ENCODE measurements around the gene DGKG.
A peak's percentile ranks its signal among the peaks of the same experiment; 100 is the strongest.

Gene DGKG

DNA sequence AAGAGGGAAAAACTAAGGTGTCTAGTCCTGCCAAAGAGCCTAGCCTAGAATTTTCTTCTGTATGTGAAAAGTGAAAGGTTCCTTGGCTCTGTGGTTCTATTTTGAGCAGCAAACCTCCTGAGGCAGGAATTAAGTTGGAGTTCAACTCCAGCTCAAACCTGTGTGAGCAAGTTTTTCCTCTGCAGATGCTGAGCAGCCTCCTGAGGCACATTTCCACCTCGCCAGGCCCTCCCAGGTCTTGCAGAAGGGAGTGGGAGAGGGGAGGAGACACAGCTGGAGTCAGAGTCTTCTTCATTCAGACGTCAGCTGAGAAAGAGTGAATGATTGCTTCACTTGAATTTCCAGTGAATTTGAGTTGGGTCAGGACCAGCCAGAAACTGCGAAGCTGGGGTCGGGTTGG lies 183.6 kb downstream of the DGKG start:
- Mint-ChIP-seq H3K27ac (no peak overlapping the region), H3K27me3 (no peaks in the 10 kb centered on the region), H3K4me3 (no peak overlapping the region), H3K9me3 (no peaks in the 10 kb centered on the region), H3K4me1 (no peaks in the 10 kb centered on the region)
- DNase-seq, result no peak
- no peak for ATAC-seq

DNA sequence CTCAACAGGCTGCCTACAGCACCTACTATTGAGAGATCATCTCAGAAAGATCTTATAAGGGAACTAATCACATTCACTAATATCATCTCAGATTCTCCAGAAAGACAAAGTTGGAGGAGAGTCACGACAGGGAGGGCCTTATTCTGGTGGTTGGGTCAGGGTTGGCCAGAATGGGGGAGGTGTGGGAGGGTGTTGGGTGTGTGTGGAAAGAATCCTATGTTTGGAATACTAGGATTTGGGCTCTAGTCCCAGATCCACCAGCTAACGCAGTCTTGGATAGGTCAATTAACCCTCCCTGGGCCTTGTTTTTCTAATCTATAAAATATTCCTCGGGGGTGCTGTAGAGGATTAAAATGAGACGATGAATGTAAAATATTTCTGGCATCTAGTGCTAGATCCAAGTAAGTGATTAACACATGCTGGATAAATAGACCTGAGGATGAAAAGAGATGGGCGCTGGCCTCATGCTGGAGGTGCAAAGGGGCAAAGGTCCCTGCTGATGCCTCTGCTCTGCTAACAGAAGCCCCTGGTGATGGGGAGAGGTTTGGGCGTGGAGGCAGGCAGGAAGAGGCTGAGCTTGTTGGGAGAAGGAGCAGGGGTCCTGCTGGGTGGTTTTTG lies 185.6 kb downstream of the DGKG start:
- no peak for DNase-seq
- no peaks in the 10 kb centered on the region for H3K27me3 Mint-ChIP-seq
- no peak overlapping the region for H3K4me3 Mint-ChIP-seq
- no peak overlapping the region for H3K27ac Mint-ChIP-seq
- no peak for ATAC-seq
- no peaks in the 10 kb centered on the region for H3K4me1 Mint-ChIP-seq
- H3K9me3 Mint-ChIP-seq, result no peaks in the 10 kb centered on the region

DNA sequence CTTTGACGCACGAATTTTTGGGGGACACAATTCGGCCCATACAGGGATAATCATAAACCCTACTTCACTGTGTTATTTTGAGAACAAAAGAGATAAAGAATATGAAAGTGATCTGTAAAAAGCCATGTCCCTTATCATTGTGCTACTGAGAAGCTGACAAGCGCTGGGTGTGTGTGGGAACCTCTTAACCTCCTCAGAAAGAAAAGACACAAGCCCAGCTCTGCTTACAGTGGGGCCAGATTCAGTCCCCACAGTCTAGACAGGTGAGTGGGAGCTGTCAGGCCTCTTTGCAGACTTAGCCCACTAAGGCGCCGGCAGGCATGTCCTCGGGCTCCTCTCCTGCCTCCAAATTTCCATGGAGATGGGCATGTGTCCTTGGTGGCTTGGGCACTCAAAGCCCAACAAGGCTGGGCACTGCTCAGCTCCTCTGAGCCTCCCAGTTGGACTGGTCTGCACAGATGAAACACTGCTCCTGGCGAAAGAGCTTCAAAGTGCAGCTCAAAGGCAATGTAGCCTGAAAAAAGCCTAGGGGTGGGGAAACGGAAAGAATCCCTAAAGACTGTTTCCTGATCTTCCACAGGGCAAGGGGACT lies 188.7 kb downstream of the DGKG start:
- H3K27ac Mint-ChIP-seq, result no peak overlapping the region
- DNase-seq (no peak), ATAC-seq (no peak)
- H3K27me3 Mint-ChIP-seq, result no peaks in the 10 kb centered on the region
- no peaks in the 10 kb centered on the region for H3K4me1 Mint-ChIP-seq
- no peak overlapping the region for H3K4me3 Mint-ChIP-seq
- H3K9me3 Mint-ChIP-seq, result no peaks in the 10 kb centered on the region

DNA sequence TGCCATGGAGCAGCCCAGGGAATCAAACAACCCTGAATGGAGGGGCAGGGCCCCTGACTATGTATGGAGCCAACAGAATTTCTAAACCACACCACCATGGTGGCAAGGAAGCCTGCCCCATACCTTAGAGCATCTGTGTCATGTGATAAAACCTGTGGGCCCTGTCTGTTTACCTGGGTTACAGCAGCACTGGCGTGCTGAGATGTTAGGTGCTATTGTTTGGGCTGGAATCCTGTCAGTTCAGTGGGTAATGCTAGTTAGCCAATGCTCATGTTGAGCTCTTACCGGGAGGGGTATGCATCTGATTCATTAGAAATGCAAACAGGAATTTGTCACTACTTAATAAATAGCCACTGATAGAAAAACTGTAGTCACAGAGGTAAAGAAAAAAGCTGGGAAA lies 189.7 kb downstream of the DGKG start:
- ATAC-seq, result no peak

DNA sequence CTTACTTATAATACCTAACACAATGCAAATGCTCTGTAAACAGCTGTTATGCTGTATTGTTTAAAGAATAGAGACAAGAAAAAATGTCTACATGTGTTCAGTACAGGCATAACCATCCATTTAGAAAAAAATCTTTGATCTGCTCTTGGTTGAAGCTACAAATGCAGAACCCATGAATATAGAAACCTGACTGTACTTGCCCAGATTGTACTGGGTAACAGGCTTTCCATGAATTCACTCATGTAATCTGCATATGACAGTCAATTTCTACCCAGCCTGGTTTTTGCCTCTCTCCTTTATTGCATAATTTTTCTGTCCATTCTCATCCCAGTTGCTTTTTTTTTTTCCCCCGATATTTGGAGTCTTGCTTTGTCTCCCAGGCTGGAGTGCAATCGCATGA lies 190.5 kb downstream of the DGKG start:
- Mint-ChIP-seq H3K27me3 (peaks cover 4% of the 10 kb centered on the region), H3K4me3 (no peak overlapping the region), H3K27ac (peak overlapping the region in 1 of 2 donors; percentile 47), H3K9me3 (no peaks in the 10 kb centered on the region), H3K4me1 (no peaks in the 10 kb centered on the region)
- ATAC-seq (no peak), DNase-seq (no peak)

More for the DNA sequence above, 189.7 kb downstream of the DGKG start:
- Mint-ChIP-seq H3K27ac (no peak overlapping the region), H3K4me1 (no peaks in the 10 kb centered on the region), H3K27me3 (no peaks in the 10 kb centered on the region), H3K4me3 (no peak overlapping the region), H3K9me3 (no peaks in the 10 kb centered on the region)
- no peak for DNase-seq

DNA sequence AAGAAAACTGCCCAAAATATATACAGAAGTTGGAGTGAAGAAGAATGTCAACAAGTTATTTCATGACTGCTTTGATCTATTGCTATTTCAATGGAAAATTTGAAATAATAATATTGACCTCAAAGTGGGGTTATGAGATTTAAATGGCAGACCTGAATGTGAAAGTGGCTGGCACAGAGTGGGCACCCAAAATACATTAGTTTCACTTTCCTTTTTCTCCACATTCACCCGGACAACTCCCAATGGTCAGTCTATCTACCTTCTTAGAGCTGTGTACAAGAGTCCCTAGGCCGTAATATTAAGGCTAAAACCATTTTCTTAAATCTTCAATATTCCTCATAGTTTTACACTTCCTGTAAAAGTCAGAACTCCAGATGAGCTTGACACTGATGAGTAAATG lies 191.5 kb downstream of the DGKG start:
- no peaks in the 10 kb centered on the region for H3K4me1 Mint-ChIP-seq
- no peak for ATAC-seq
- H3K27ac Mint-ChIP-seq, result no peak overlapping the region
- H3K9me3 Mint-ChIP-seq, result no peaks in the 10 kb centered on the region
- peaks cover 9% of the 10 kb centered on the region for H3K27me3 Mint-ChIP-seq
- H3K4me3 Mint-ChIP-seq, result no peak overlapping the region
- no peak for DNase-seq

DNA sequence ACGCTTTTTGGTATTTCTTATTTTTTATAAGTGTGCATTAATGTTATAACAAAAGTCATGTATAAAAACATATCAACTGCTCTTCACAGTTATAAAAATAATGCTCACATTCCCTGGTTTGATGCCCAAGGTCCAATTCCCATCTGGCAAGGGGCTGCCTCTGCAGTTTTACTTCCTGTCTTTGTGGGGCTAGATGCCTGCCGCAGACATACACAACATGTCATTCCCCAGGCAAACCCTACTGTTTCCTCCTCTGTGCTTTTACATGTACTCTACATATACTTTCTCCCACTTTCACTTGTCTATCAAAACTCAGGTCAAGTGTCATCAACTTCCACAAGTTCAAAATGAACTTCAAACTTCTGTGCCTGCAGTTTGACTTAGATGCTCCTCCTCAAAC lies 192.7 kb downstream of the DGKG start:
- no peak for DNase-seq
- H3K4me3 Mint-ChIP-seq, result no peak overlapping the region
- H3K4me1 Mint-ChIP-seq, result no peaks in the 10 kb centered on the region
- H3K9me3 Mint-ChIP-seq, result no peaks in the 10 kb centered on the region
- H3K27me3 Mint-ChIP-seq, result peaks cover 9% of the 10 kb centered on the region
- no peak for ATAC-seq
- no peak overlapping the region for H3K27ac Mint-ChIP-seq

DNA sequence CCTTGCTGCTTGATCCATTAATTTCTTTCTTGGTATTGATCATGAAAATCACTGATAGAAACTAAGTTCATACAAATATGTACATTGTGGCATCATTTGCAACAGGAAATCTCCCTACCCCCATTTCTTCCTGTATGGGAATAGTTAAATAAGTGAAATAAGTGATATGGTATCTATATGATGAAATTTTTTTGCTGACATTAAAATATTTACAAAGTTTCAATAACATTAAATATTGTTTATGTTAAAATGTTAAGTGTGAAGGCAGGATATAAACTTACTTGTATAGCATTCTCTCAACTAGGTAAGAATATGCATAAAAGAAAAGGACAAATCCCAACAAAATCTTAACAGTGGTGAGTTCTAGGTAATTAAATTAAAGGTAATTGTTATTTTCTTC lies 193.1 kb downstream of the DGKG start:
- ATAC-seq (no peak), DNase-seq (no peak)
- peaks cover 12% of the 10 kb centered on the region for H3K27me3 Mint-ChIP-seq
- no peak overlapping the region for H3K4me3 Mint-ChIP-seq
- no peaks in the 10 kb centered on the region for H3K4me1 Mint-ChIP-seq
- no peaks in the 10 kb centered on the region for H3K9me3 Mint-ChIP-seq
- H3K27ac Mint-ChIP-seq, result no peak overlapping the region

DNA sequence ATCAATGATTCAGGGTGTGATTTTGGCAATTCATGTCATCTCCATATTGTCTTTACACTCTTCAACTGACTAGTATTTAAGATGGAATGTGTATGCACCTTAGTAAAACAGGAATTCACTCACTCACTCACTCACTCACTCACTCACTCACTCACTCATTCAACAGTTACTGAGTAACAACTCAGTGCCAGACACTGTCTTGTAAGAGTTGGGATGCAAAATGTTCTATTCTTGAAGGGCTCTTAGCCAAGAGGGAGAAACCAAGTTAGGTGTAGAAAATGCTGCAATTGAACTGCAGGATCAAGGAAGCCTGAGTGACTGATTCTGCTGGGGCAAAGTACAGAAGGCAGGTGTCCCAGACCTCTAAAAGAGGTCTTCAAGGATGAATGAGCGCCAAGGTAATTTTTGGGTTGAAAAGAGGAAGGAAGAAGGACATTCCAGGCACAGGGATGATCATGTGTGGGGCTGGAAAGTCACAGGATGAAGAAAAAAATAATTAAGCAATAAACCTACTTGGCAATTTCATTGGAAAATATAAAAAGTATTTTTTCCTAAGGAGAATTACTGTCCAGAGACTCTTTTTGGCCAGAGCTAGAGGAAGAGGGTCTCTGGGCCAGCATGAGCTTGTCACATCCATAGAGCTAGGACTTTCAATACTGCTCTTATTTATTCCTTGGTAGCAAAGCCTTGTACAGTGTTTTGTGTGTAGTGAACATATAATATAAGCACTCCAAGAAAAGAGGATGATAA lies 194.2 kb downstream of the DGKG start:
- Mint-ChIP-seq H3K27ac (no peak overlapping the region), H3K27me3 (peaks cover 19% of the 10 kb centered on the region), H3K9me3 (no peaks in the 10 kb centered on the region), H3K4me3 (no peak overlapping the region), H3K4me1 (no peaks in the 10 kb centered on the region)
- ATAC-seq, result no peak
- DNase-seq, result no peak

DNA sequence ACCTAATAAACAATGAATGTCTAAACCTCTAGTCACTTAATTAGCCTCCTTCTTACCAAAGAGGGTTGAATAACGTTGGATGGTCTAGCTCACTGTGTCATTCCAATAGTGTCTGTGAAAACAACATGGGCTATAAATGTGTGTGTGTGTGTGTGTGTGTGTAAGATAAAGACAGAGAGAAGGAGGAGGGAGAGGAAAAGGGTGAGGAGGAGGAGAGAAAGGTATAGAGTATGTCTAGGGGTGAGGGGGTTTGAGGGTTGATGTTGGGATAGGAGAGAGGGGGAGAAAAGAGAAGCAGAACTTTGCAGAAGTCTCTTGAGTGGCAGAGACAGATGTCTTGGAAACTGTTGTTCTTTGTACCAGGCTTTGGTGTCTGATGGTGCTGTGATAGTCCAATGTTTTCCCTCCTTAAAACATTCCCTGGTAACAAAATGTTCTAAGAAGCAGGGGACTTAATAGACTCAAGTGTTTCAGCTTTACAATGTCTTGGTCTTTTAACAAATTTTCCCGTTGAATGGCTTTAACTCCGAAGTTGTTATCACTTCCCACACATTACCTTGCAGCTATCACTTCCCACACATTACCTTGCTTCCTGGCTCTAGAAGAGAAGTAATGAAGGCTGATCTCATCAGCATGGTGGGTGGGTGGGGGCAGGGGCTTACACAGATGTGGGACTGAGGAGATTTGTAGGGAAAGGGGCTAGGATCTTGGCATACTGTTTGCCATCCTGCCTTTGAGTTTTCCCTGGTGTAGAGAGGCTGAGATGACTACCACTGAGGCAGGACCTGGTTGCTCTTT lies 195.3 kb downstream of the DGKG start:
- H3K27me3 Mint-ChIP-seq, result peaks cover 19% of the 10 kb centered on the region
- no peak overlapping the region for H3K4me3 Mint-ChIP-seq
- DNase-seq (no peak), ATAC-seq (no peak)
- no peak overlapping the region for H3K27ac Mint-ChIP-seq
- H3K9me3 Mint-ChIP-seq, result no peaks in the 10 kb centered on the region
- no peaks in the 10 kb centered on the region for H3K4me1 Mint-ChIP-seq

DNA sequence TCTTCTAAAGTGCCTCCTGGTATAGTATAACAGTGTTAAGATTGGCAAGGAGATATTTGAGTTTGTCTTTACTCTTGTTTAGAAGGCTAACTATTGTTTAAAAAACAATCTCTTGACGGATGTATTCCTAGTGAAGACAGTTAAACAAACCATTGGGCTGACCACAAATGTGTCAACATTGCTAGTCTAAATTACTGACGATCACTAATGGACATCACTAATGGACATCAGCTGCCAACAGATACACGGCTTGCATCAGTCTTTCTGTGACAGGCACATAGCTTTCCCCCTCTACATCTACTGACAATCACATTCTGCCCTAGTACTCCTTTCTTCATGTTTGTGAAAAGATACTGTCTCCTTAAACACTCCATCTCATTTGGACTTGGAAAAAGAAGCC lies 196.0 kb downstream of the DGKG start:
- H3K4me3 Mint-ChIP-seq, result no peak overlapping the region
- H3K27ac Mint-ChIP-seq, result no peak overlapping the region
- no peaks in the 10 kb centered on the region for H3K4me1 Mint-ChIP-seq
- no peak for ATAC-seq
- H3K27me3 Mint-ChIP-seq, result peaks cover 25% of the 10 kb centered on the region
- DNase-seq, result no peak
- H3K9me3 Mint-ChIP-seq, result no peaks in the 10 kb centered on the region

DNA sequence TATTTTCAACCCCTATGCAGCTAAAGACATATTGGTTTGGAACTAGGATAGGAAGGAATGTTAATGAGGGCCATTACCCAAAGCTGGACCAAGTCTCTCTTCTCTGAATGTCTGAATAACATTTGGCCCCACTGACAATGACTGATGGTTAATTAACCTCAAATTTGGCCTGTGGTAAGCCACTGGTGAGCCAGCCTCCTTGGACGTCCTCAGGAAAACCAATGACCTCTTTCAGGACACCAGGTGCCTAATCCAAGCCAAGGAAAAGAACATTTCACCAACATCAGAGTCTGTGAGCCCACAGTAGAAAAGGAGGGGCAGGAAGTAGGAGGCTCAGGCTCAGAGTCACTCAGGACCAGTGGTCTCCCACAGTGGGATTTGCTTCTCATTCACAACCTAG lies 196.7 kb downstream of the DGKG start:
- DNase-seq, result no peak
- H3K4me3 Mint-ChIP-seq, result no peak overlapping the region
- no peaks in the 10 kb centered on the region for H3K4me1 Mint-ChIP-seq
- H3K27ac Mint-ChIP-seq, result no peak overlapping the region
- peaks cover 33% of the 10 kb centered on the region for H3K27me3 Mint-ChIP-seq
- H3K9me3 Mint-ChIP-seq, result no peaks in the 10 kb centered on the region
- ATAC-seq, result no peak

DNA sequence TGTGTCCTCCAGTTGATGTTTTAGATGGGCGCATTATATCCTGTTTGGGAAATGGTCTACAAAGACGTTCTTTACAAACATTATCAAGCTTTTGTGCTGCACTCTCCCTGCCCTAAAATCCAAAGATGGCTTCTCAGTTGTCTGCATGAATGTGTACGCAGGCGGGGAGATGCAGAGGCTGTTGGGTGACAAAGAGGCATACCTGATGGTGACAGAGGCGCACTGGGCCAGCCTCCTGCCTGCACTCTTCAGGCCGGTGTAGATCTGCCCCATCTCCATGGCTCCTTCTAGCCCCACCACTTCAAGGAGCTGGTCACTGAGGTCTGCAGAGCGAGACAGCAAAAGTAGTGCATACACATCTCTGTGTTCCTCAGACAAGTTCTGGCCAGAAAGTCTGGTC lies 197.3 kb downstream of the DGKG start:
- Mint-ChIP-seq H3K27me3 (peaks cover 39% of the 10 kb centered on the region), H3K9me3 (no peaks in the 10 kb centered on the region), H3K27ac (no peak overlapping the region), H3K4me3 (no peak overlapping the region), H3K4me1 (no peaks in the 10 kb centered on the region)
- DNase-seq, result no peak
- ATAC-seq, result no peak

DNA sequence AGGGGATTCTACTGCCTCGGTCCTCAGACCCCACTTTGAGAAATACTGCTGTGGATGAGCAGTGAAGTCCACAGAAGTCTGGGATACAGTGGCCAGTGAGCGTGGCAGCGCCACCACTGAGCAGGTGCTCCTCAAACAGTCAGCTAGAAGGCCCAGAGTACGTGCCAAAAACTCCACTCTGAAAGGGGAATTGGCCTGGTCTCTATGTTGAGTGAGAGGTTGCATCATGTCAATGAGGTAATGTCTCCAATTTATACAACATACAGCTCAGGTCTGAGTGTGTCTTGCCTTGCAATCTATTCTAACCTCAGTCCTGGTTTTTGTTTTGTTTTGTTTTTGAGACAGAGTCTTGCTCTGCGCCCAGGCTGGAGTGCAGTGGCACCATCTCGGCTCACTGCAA lies 199.8 kb downstream of the DGKG start:
- H3K9me3 Mint-ChIP-seq, result no peaks in the 10 kb centered on the region
- peaks cover 44% of the 10 kb centered on the region for H3K27me3 Mint-ChIP-seq

DNA sequence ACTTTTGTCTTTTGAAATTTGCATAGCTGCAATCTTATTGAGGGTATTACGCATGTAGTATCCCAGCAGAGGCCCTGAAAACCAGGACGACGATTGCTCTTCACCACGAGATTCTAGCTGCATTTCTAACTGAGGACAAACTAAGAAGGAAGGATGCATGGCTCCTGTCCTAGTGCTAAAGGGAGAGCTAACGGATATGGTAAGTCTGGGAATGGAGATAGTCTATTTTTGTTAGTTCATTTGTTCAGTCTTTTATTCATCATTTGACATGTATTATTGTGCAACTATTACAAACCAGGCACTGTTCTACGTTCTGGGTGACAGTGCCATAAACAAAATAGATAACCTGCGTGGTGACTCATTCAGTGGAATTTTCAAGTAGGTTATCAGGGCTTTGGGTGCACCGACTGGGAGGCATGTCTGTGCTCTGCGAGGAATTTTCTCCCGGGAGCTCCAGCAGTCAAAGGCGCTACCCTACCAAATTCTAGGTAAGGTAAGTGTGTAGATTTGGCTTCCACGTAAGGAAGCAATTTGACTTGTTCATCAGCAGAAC lies 201.3 kb downstream of the DGKG start:
- H3K4me1 Mint-ChIP-seq, result no peaks in the 10 kb centered on the region
- no peak overlapping the region for H3K4me3 Mint-ChIP-seq
- H3K27me3 Mint-ChIP-seq, result peaks cover 41% of the 10 kb centered on the region
- no peaks in the 10 kb centered on the region for H3K9me3 Mint-ChIP-seq
- H3K27ac Mint-ChIP-seq, result no peak overlapping the region
- ATAC-seq (no peak), DNase-seq (no peak)

More for the DNA sequence above, 199.8 kb downstream of the DGKG start:
- Mint-ChIP-seq H3K27ac (no peak overlapping the region), H3K4me3 (no peak overlapping the region), H3K4me1 (no peaks in the 10 kb centered on the region)
- DNase-seq (no peak), ATAC-seq (no peak)

DNA sequence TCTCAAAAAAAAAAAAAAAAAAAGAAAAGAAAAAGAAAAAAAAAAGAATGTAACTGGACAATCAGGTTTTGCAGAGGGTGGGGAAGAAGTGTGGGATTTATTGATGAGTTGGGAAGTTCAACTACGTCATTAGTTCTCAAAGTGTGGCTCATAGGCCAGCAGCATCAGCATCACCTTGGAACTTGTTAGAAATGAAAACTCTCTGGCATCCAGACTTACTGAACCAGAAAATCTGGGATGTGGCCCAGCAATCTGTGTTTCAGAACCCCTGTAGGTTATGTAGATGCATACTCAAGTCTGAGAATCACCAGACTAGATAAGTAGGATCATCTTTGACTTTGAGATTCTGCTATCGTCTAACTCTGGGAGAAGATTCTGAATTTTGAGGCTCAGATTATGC lies 207.4 kb downstream of the DGKG start:
- H3K9me3 Mint-ChIP-seq, result no peaks in the 10 kb centered on the region
- H3K4me3 Mint-ChIP-seq, result no peak overlapping the region
- peaks cover 58% of the 10 kb centered on the region for H3K27me3 Mint-ChIP-seq
- peaks cover 20% of the 10 kb centered on the region for H3K4me1 Mint-ChIP-seq
- H3K27ac Mint-ChIP-seq, result no peak overlapping the region
- no peak for ATAC-seq
- no peak for DNase-seq

Data from stimulated activated naive CD8-positive, alpha-beta T cell treated with anti-CD3 and anti-CD28 coated beads, Interleukin-15, amount 100 ng/mL, for 72 hours (primary cell).